SK-N-SH (cell line): ENCODE results near the gene RSRC1. TPM values are rescaled to one million over a fixed set of nuclear protein-coding genes. Genes with fewer than 3 reads are reported as not detected.
A peak's percentile ranks its signal among the peaks of the same experiment; 100 is the strongest.

Experiments used
- CTCF ChIA-PET: fragments of 300-600, 350-600 bp; formaldehyde crosslinking; extraction: SDS; loops from one replicate; lab custom pipeline; 2021; lab: Yijun Ruan, JAX
- POLR2A ChIA-PET: fragments of 350-600 bp; sonication (Branson Sonifier 250); formaldehyde crosslinking; extraction: SDS; loops from one replicate; lab custom pipeline; 2020; ENCODE audit warnings: antibody characterized with exemption, inconsistent platforms; lab: Yijun Ruan, JAX
- DNase-seq: peaks from one replicate; pipeline ENCODE4 v3.0.0; 2012
- H2AFZ ChIP-seq: fragments of 200-600 bp; sonication (generic); 2 replicates; pipeline ENCODE4 v1.8.1; 2016; ENCODE audit warnings: antibody characterized with exemption, mild to moderate bottlenecking, low read depth
- H3F3A ChIP-seq: fragments of 200-600 bp; sonication (generic); replicated peaks from 2 replicates; pipeline ENCODE3; 2016; ENCODE audit warnings: antibody characterized with exemption, mild to moderate bottlenecking; ENCODE audit not compliant: insufficient read depth
- H3K27ac ChIP-seq, 2 experiments: fragments of 200-500 bp in 1 of 2; fragments of 200-600 bp in 1 of 2; sonication (Bioruptor generic) in 1 of 2; sonication (generic), shearing (Covaris generic) in 1 of 2; 2 replicates each; pipeline versions ENCODE4 v1.5.1 to v1.6.1; 2014 to 2016; ENCODE audit warnings: low read depth in 2 of 2, inconsistent platforms in 1 of 2, low read length in 1 of 2, mild to moderate bottlenecking in 1 of 2, mixed read lengths in 1 of 2
- H3K27me3 ChIP-seq: fragments of 200-600 bp; sonication (generic), shearing (Covaris generic); 2 replicates; pipeline ENCODE4 v1.6.1; 2016; ENCODE audit warnings: mixed run types; ENCODE audit not compliant: insufficient read depth
- H3K36me3 ChIP-seq, 2 experiments: fragments of 200-500 bp in 1 of 2; fragments of 200-600 bp in 1 of 2; sonication (Bioruptor generic) in 1 of 2; sonication (generic) in 1 of 2; replicated peaks in 1 of 2; 2 replicates each; pipeline versions ENCODE3 to v1.5.1; 2014 to 2016; ENCODE audit warnings: low read length in 1 of 2, mild to moderate bottlenecking in 1 of 2; ENCODE audit not compliant: insufficient read depth in 2 of 2, control insufficient read depth in 1 of 2
- H3K4me1 ChIP-seq, 2 experiments: fragments of 200-500 bp in 1 of 2; fragments of 200-600 bp in 1 of 2; sonication (Bioruptor generic) in 1 of 2; sonication (generic), shearing (Covaris generic) in 1 of 2; 2 replicates each; pipeline versions ENCODE4 v1.5.1 to v1.6.1; 2014 to 2016; ENCODE audit warnings: low read depth in 1 of 2, low read length in 1 of 2, mixed run types in 1 of 2; ENCODE audit not compliant: insufficient read depth in 2 of 2, control insufficient read depth in 1 of 2
- H3K4me2 ChIP-seq: fragments of 200-600 bp; sonication (generic), shearing (Covaris generic); 2 replicates; pipeline ENCODE4 v1.6.1; 2017; ENCODE audit warnings: mixed run types
- H3K4me3 ChIP-seq, 2 experiments: fragments of 200-500 bp in 1 of 2; fragments of 200-600 bp in 1 of 2; sonication (Bioruptor generic) in 1 of 2; sonication (generic), shearing (Covaris generic) in 1 of 2; 2 replicates each; pipeline versions ENCODE4 v1.5.1 to v1.8.1; 2014 to 2016; ENCODE audit warnings: low read depth in 2 of 2, inconsistent platforms in 1 of 2, low read length in 1 of 2, mild to moderate bottlenecking in 1 of 2, mixed read lengths in 1 of 2, moderate library complexity in 1 of 2
- H3K79me2 ChIP-seq: fragments of 200-600 bp; sonication (generic); 2 replicates; pipeline ENCODE4 v1.8.1; 2017; ENCODE audit warnings: mild to moderate bottlenecking; ENCODE audit not compliant: insufficient read depth
- H3K9ac ChIP-seq: fragments of 200-600 bp; sonication (generic); 2 replicates; pipeline ENCODE4 v1.6.1; 2017; ENCODE audit warnings: mixed run types
- H3K9me2 ChIP-seq: fragments of 200-600 bp; sonication (generic); 2 replicates; pipeline ENCODE4 v1.6.1; 2017; ENCODE audit warnings: mixed run types
- H3K9me3 ChIP-seq: fragments of 200-600 bp; sonication (generic); 2 replicates; pipeline ENCODE4 v1.6.1; 2017; ENCODE audit warnings: mixed run types, mild to moderate bottlenecking, moderate library complexity
- H4K20me1 ChIP-seq: fragments of 200-600 bp; sonication (generic); 2 replicates; pipeline ENCODE4 v1.6.1; 2017; ENCODE audit warnings: mild to moderate bottlenecking, mixed run types; ENCODE audit not compliant: insufficient read depth
- CTCF ChIP-seq: fragments of 200-600 bp; sonication (generic); IDR thresholded peaks from 2 replicates; pipeline ENCODE4 v1.6.1; 2017; ENCODE audit warnings: antibody characterized with exemption, mild to moderate bottlenecking, moderate library complexity
- ELF1 ChIP-seq: IDR thresholded peaks from 2 replicates; pipeline ENCODE4 v1.4.0; 2012
- FOSL2 ChIP-seq: IDR thresholded peaks from 2 replicates; pipeline ENCODE4 v1.4.0; 2012; ENCODE audit warnings: low read depth, mild to moderate bottlenecking, moderate library complexity, borderline replicate concordance
- GABPA ChIP-seq: IDR thresholded peaks from 2 replicates; pipeline ENCODE4 v1.4.0; 2012; ENCODE audit warnings: low read depth, mild to moderate bottlenecking
- MXI1 ChIP-seq: IDR thresholded peaks from 2 replicates; pipeline ENCODE4 v1.6.1; 2012; ENCODE audit warnings: mild to moderate bottlenecking, low read depth, low read length, improper control_type of control experiment
- REST ChIP-seq: IDR thresholded peaks from 2 replicates; pipeline ENCODE4 v1.6.1; 2012; ENCODE audit warnings: mild to moderate bottlenecking, low read depth, low read length, moderate library complexity
- RFX5 ChIP-seq: IDR thresholded peaks from 2 replicates; pipeline ENCODE4 v1.6.1; 2012; ENCODE audit warnings: mild to moderate bottlenecking, improper control_type of control experiment, low read length
- RXRA ChIP-seq: IDR thresholded peaks from 2 replicates; pipeline ENCODE4 v1.4.0; 2012; ENCODE audit warnings: low read depth, mild to moderate bottlenecking, borderline replicate concordance
- WGBS: methylation state at CpG from one replicate; pipeline ENCODE4 v1.1.6; 2017; ENCODE audit warnings: low lambda C conversion rate; 5-methylcytosine and 5-hydroxymethylcytosine counted together
- polyA plus RNA-seq, 3 experiments: library from polyadenylated mRNA; depleted of rRNA; stranded (reverse); fragments of >200 nt; gene quantifications; 2 replicates each; pipeline ENCODE4 v1.2.3, GENCODE V29; 2012

Gene RSRC1
- polyA plus RNA-seq, 1 of the 3 experiments (the other 2 are of a cell fraction): 4.5 TPM

- WGBS: 98% methylated on average over 4 of the region's 4 CpGs
- H4K20me1 ChIP-seq: no peaks in the 10 kb centered on the region
- no peaks in the 10 kb centered on the region for H3K4me1 ChIP-seq
- H3K27ac ChIP-seq: no peak overlapping the region; a peak in 1 of 4 replicates
- TF ChIP-seq FOSL2: no peak
- TF ChIP-seq ELF1: no peak
- TF ChIP-seq RFX5: no peak
- TF ChIP-seq MXI1: no peak
- TF ChIP-seq GABPA: no peak
- no peak for TF ChIP-seq REST
- no peak overlapping the region for H2AFZ ChIP-seq
- no peaks in the 10 kb centered on the region for H3K27me3 ChIP-seq
- no peak overlapping the region for H3K9ac ChIP-seq
- H3K4me2 ChIP-seq: no peak overlapping the region
- no peaks in the 10 kb centered on the region for H3F3A ChIP-seq
- no peaks in the 10 kb centered on the region for H3K9me2 ChIP-seq
- POLR2A ChIA-PET: no interaction called here
- no peak overlapping the region for H3K4me3 ChIP-seq
- no peak for DNase-seq
- H3K9me3 ChIP-seq: peaks cover 4% of the 10 kb centered on the region; the same call in 1 of the 2 replicates
- H3K36me3 ChIP-seq: no peaks in the 10 kb centered on the region
- CTCF ChIA-PET: no interaction called here
- H3K79me2 ChIP-seq: peaks cover 11% of the 10 kb centered on the region; the same call in 1 of the 2 replicates
These were observed 150.5 kb downstream of the RSRC1 start for GRCh38 chr3:158260392-158260791.

GRCh38 chr3:158261371-158261991 lies 151.6 kb downstream of the RSRC1 start:
- H3K36me3 ChIP-seq: peaks cover 0 to 5% of the 10 kb centered on the region in 2 experiments
- peaks cover 14% of the 10 kb centered on the region for H3K9me3 ChIP-seq
- H3K4me1 ChIP-seq: no peaks in the 10 kb centered on the region
- no peaks in the 10 kb centered on the region for H3F3A ChIP-seq
- no peak overlapping the region for H2AFZ ChIP-seq
- ChIA-PET POLR2A (no interaction called here), CTCF (no interaction called here)
- WGBS: 78% methylated on average over 4 of the region's 4 CpGs
- H3K9me2 ChIP-seq: no peaks in the 10 kb centered on the region
- H3K79me2 ChIP-seq: peaks cover 6% of the 10 kb centered on the region; the same call in 1 of the 2 replicates
- H3K4me3 ChIP-seq: no peak overlapping the region
- H3K27me3 ChIP-seq: no peaks in the 10 kb centered on the region
- H3K4me2 ChIP-seq: no peak overlapping the region
- H3K27ac ChIP-seq: no peak overlapping the region
- no peaks in the 10 kb centered on the region for H4K20me1 ChIP-seq
- H3K9ac ChIP-seq: no peak overlapping the region
- TF ChIP-seq RXRA: no peak
- TF ChIP-seq CTCF: peak; percentile 9; the same call in 1 of the 2 replicates
- no peak for DNase-seq
